OCI-LY3 (cell line): ENCODE measurements around the gene SLC6A9.

ENCODE experiments used
- H2AFZ ChIP-seq: fragments of 200-600, 300-600 bp; shearing (Covaris generic); 2 replicates; pipeline ENCODE4 v1.6.0; 2014; ENCODE audit warnings: antibody characterized with exemption, low read depth, low read length
- H3K27ac ChIP-seq: fragments of 200-600, 300-600 bp; sonication (generic); 2 replicates; pipeline ENCODE4 v1.5.1; 2014; ENCODE audit warnings: mild to moderate bottlenecking, low read length, moderate library complexity, mixed read lengths
- H3K27me3 ChIP-seq: fragments of 200-600, 300-600 bp; sonication (generic); 2 replicates; pipeline ENCODE4 v1.6.1; 2014; ENCODE audit warnings: low read depth, low read length, mixed read lengths
- H3K36me3 ChIP-seq: fragments of 200-600, 300-600 bp; sonication (generic); replicated peaks from 2 replicates; pipeline ENCODE3; 2014; ENCODE audit warnings: low read depth, low read length, mixed read lengths
- H3K4me1 ChIP-seq: fragments of 300-600, 200-600 bp; sonication (generic); 2 replicates; pipeline ENCODE4 v1.6.1; 2014; ENCODE audit warnings: low read length, mixed read lengths
- H3K4me2 ChIP-seq: fragments of 200-600, 300-600 bp; sonication (generic); 2 replicates; pipeline ENCODE4 v1.6.1; 2014; ENCODE audit warnings: low read length, mixed read lengths
- H3K4me3 ChIP-seq: fragments of 300-600, 200-600 bp; sonication (generic); 2 replicates; pipeline ENCODE4 v1.5.1; 2014; ENCODE audit warnings: antibody characterized with exemption, mild to moderate bottlenecking, low read length, moderate library complexity
- H3K79me2 ChIP-seq: fragments of 300-600, 200-600 bp; shearing (Covaris generic); 2 replicates; pipeline ENCODE4 v1.6.1; 2014; ENCODE audit warnings: mild to moderate bottlenecking, low read length, mixed read lengths
- H3K9ac ChIP-seq: fragments of 300-600, 200-600 bp; shearing (Covaris generic); 2 replicates; pipeline ENCODE4 v1.6.0; 2014; ENCODE audit warnings: mild to moderate bottlenecking, low read length, moderate library complexity
- H3K9me3 ChIP-seq: fragments of 200-600, 300-600 bp; shearing (Covaris generic); 2 replicates; pipeline ENCODE4 v1.6.1; 2014; ENCODE audit warnings: low read length, mixed read lengths; ENCODE audit not compliant: insufficient read depth
- H4K20me1 ChIP-seq: fragments of 200-600, 300-600 bp; sonication (generic); 2 replicates; pipeline ENCODE4 v1.6.1; 2016; ENCODE audit warnings: low read length, mixed read lengths; ENCODE audit not compliant: insufficient read depth
- EZH2phosphoT487 ChIP-seq: fragments of 200-600 bp; shearing (Covaris generic); IDR thresholded peaks from 2 replicates; pipeline ENCODE4 v1.6.1; 2018; ENCODE audit warnings: antibody characterized with exemption, mixed run types, low read depth
- TF ChIP-seq, protein P1 (sequence below): fragments of 200-600, 300-600 bp; sonication (generic); IDR thresholded peaks from 2 replicates; pipeline ENCODE4 v1.5.1; 2014; ENCODE audit warnings: antibody characterized with exemption, low read length, low read depth

SLC6A9 gene

GRCh38 chr1:44059212-44059611, 27.9 kb upstream of the SLC6A9 start:
- no peaks in the 10 kb centered on the region for H3K4me1 ChIP-seq
- H3K36me3 ChIP-seq, result no peaks in the 10 kb centered on the region
- no peak overlapping the region for H3K4me3 ChIP-seq
- no peak for TF ChIP-seq EZH2phosphoT487
- TF ChIP-seq, protein P1, sequence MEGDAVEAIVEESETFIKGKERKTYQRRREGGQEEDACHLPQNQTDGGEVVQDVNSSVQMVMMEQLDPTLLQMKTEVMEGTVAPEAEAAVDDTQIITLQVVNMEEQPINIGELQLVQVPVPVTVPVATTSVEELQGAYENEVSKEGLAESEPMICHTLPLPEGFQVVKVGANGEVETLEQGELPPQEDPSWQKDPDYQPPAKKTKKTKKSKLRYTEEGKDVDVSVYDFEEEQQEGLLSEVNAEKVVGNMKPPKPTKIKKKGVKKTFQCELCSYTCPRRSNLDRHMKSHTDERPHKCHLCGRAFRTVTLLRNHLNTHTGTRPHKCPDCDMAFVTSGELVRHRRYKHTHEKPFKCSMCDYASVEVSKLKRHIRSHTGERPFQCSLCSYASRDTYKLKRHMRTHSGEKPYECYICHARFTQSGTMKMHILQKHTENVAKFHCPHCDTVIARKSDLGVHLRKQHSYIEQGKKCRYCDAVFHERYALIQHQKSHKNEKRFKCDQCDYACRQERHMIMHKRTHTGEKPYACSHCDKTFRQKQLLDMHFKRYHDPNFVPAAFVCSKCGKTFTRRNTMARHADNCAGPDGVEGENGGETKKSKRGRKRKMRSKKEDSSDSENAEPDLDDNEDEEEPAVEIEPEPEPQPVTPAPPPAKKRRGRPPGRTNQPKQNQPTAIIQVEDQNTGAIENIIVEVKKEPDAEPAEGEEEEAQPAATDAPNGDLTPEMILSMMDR, result no peak
- H3K79me2 ChIP-seq, result no peaks in the 10 kb centered on the region
- no peak overlapping the region for H3K27ac ChIP-seq
- no peak overlapping the region for H3K4me2 ChIP-seq
- no peaks in the 10 kb centered on the region for H3K9me3 ChIP-seq
- H3K9ac ChIP-seq, result no peak overlapping the region
- H3K27me3 ChIP-seq, result peaks cover 4% of the 10 kb centered on the region; the same call in 1 of the 2 replicates
- no peaks in the 10 kb centered on the region for H4K20me1 ChIP-seq
- no peak overlapping the region for H2AFZ ChIP-seq

DNA sequence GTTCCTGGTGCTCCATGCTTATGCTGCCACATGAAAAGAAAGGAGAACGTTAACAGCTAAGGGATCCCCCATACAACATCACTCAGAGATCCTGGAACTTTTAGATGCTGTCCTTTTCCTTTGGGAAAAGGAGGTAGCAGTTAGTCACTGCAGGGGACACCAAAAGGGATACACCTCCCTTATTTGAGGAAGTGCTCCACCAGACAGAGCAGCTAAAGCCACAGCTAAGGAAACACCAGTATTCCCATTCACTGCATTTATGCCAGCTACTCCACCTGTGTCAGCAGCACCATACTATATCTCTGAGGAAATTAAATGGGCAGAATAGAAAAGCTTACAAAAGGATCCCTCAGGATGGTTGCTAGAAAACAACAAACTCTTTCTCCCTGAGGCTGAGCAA, 26.0 kb upstream of the SLC6A9 start:
- TF ChIP-seq EZH2phosphoT487, result no peak
- TF ChIP-seq, protein P1, result no peak
- Histone ChIP-seq H3K4me1 (no peaks in the 10 kb centered on the region), H2AFZ (no peak overlapping the region), H3K9ac (no peak overlapping the region), H4K20me1 (no peaks in the 10 kb centered on the region), H3K27ac (no peak overlapping the region), H3K27me3 (peaks cover 4% of the 10 kb centered on the region; the same call in 1 of the 2 replicates), H3K9me3 (no peaks in the 10 kb centered on the region), H3K79me2 (no peaks in the 10 kb centered on the region), H3K4me3 (no peak overlapping the region), H3K4me2 (no peak overlapping the region), H3K36me3 (no peaks in the 10 kb centered on the region)

DNA sequence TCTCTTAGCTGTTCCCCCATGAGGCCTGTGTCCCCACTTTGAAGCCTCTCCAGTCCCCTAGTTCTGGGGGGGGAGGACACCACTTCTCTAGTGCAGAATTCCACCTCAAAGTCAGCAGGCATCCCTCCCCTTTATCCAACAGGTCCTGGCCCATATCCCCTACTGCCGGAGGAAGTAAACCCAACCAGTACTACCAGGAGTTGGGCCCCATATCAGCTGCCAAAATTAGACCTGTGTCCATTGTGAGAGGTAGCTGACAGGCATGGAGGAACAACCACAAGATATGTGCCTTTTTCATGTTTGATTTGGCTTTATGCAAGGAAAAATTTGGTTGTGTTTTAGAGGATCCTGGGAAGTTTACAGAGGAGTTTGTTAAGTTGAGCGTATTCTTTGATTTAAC, 22.1 kb upstream of the SLC6A9 start:
- Histone ChIP-seq H3K9me3 (no peaks in the 10 kb centered on the region), H3K27me3 (no peaks in the 10 kb centered on the region), H3K4me1 (peaks cover under 1% of the 10 kb centered on the region; the same call in 1 of the 2 replicates), H3K36me3 (no peaks in the 10 kb centered on the region), H3K9ac (no peak overlapping the region), H3K27ac (no peak overlapping the region), H4K20me1 (no peaks in the 10 kb centered on the region), H3K79me2 (no peaks in the 10 kb centered on the region), H3K4me2 (no peak overlapping the region), H3K4me3 (no peak overlapping the region), H2AFZ (no peak overlapping the region)
- TF ChIP-seq, protein P1, result no peak
- no peak for TF ChIP-seq EZH2phosphoT487

DNA sequence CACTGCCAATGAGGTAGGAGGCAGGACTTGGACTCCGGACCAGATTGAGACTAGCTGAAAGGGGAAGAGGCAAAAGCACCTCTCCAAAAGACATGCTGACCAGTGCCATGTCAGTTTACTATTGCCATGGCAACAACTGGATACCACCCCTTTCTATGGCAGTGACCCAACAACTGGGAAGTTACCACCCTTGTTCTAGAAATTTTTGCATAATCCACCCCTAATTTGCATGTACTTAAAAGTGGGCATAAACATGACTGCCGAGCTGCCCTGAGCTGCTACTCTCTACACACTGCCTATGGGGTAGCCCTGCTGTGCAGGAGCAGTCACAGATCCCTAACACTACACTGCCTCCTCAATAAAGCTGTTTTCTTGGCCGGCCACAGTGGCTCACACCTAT, 19.0 kb upstream of the SLC6A9 start:
- no peak overlapping the region for H2AFZ ChIP-seq
- no peaks in the 10 kb centered on the region for H3K79me2 ChIP-seq
- H3K9me3 ChIP-seq, result no peaks in the 10 kb centered on the region
- H3K9ac ChIP-seq, result no peak overlapping the region
- H4K20me1 ChIP-seq, result no peaks in the 10 kb centered on the region
- no peak overlapping the region for H3K4me3 ChIP-seq
- no peaks in the 10 kb centered on the region for H3K27me3 ChIP-seq
- peaks cover 4% of the 10 kb centered on the region for H3K4me1 ChIP-seq
- TF ChIP-seq, protein P1, result no peak
- no peak for TF ChIP-seq EZH2phosphoT487
- no peak overlapping the region for H3K4me2 ChIP-seq
- no peak overlapping the region for H3K27ac ChIP-seq
- no peaks in the 10 kb centered on the region for H3K36me3 ChIP-seq
